ENCODE data around the gene CAVIN2.

- TF ChIP-seq CTCF (conservative IDR thresholded peaks at IDR 0.05; ENCODE audit: low read length) (no peak), EZH2phosphoT487 (IDR thresholded peaks at IDR 0.05; ENCODE audit: borderline replicate concordance, low read depth, low read length) (no peak)
Observed at GRCh38 chr2:191894681-191895147, 47.8 kb upstream of the CAVIN2 start.

All from OCI-LY7 (cell line).